GM18520 (cell line): ENCODE results near the gene PKLR.
"Not testable (repeated sequence)": the region's sequence is repeated elsewhere in the genome, so short reads cannot be mapped to it uniquely, and the experiment has no call there.

ENCODE experiments used
- ATAC-seq: cut with Tn5 transposase; IDR thresholded peaks from one replicate; pipeline ENCODE4 v1.9.1; 2021; ENCODE audit not compliant: unreplicated experiment

PKLR gene

DNA sequence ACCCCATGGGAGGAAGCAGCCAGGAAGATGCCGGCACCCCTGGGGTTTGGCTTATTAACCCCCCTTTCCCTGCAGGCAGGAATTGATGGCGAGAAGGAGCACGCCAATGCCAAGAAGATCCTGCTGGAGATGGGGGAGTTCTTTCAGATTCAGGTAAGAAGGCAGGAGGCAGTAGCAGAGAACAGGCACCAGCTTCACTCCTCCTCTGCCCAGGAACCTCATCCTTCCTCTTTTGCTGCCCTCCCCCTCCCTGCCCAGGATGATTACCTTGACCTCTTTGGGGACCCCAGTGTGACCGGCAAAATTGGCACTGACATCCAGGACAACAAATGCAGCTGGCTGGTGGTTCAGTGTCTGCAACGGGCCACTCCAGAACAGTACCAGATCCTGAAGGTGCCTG is 18.3 kb upstream of the PKLR start:
- ATAC-seq, result no peak

DNA sequence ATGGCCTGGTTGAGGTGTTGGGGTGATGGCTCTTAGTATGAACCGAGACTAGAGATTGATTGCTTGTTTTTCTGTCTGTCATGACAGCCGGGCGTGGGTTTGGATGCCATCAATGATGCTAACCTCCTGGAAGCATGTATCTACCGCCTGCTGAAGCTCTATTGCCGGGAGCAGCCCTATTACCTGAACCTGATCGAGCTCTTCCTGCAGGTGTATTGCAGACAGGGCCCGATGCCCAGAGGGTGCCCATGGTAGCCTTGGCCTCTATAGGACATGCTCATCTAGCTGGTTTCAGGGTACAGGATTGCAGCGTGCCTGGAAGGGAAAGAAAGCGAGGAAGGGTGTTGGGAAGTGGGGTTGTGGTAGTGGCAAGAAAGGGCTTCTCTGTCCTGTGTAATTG is 16.8 kb upstream of the PKLR start:
- ATAC-seq, result no peak

DNA sequence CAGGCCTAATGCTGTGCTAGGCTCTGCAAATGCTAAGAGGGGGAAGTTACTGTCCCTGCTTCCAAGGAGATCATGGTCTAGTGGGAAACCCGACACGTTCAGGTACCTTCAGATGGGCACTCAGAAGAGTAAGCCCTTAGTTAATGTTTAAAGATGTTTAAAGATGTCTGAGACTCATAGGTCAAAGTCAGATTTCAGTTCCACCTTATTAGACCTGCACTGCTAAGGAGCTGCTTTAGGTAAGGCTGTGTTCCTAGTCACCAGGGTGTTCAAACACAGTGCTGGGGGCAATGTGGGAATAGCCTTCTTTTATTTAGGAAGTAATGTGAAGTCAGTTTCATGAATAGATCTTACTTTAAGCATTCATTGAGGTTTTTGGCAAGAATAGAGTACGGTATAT is 15.7 kb upstream of the PKLR start:
- ATAC-seq, result no peak

DNA sequence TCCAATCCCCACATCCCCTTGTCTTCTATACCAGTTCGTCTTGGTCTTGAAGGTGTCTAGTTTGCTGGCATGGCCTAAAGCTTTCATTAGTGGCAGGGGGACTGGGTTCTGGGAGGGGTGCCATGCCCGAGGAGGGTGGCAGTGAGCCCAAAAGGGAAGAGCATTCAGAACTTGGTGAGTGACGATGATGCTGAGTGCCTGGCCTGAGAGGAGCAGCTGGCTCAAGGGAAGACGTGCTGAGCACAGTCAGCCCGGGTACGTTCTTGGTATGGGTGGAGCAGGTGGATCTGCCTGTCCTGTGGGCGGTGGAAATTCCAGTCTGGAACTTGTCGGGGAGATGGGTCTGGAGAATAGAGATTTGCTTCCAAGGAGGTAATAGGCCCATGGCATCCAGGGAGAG is 12.0 kb upstream of the PKLR start:
- no peak for ATAC-seq

DNA sequence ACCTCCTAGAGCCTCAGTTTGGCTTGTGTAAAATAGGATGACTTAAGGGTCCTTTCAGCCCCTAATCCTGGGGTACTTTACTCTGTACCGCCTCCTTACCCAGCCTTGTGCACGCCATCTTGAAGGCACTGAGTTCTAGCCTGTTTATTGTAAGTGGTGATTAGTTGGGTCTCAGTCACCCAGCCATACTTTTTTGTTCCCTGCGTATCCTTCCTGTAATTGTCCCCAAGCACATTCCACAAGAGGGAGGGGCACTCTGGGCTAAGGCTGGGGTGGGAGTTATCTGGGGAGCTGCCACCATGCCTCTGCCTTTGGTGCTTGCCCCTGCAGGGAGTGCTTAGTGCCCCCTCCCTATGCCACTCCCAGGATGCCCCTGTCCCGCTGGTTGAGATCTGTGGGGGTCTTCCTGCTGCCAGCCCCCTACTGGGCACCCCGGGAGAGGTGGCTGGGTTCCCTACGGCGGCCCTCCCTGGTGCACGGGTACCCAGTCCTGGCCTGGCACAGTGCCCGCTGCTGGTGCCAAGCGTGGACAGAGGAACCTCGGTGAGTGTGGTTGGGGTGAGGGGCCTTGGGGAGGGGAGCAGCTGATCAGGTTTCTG is 8.3 kb upstream of the PKLR start:
- ATAC-seq, result no peak

DNA sequence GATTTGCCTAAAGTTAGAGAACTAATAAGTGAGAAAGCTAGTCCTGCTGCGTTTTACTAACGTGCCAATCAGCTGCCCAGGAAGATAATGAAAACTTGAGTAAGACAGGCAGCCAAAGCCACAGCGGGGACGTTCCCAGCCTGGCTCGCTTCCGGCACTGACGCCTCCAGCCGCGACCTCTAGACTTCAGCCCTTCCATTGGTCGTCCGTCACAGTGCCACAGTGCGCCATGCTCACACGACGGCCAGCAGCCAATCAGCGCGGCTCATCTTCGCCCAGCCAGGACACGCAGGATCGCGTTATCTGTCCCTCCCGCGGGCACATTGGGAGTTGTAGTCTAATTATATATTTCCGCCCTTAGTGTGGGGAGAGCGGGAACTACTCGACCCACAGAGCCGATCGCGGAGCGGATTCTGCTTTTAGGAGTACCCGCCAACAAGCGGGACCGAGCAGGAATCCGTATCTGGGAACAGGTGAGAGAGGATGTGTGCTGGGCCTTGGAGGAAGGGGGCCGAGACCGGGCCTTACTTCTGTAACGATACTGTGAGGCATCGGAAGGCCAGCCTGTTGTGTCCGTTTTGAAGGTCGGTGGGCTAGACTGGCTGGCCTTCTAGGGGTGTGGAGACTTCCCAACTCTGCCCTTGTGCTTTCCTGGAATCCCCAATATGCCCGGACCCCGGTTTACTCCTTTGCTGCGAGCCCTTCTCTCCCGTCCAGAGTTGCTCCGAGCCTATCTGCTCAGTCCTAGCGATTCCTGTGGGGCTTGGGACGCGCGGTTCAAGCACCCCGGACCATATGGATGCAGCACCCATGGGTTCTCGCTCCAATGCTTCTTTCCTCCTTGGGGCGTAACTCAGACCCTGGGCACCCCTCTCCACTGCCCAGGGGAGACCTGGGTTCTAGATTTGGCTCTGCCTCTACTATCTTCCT is 7.5 kb upstream of the PKLR start, which contains the start of gene FDPS:
TSS of gene FDPS (plus strand) at position 374 of the 930 bp plus-strand sequence. CDS start 924 bp downstream, outside the sequence.
- ATAC-seq, result peak; percentile 96

DNA sequence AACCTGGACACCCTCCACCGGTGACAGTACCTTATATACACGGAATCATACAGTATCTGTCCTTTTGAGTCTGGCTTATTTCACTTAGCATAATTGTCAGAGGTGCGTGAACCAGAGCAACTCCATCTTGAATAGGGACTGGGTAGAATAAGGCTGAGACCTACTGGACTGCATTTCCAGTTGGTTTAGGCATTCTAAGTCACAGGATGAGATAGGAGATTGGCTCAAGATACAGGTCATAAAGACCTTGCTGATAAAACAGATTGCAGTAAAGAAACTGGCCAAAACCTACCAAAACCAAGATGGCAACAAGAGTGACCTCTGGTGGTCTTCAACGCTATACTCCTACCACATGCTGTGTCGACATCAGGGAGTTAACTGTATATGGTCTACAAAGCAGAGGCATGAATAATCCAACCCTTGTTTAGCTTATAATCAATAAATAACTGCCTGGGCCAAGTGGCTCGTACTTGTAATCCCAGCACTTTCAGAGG is 6.1 kb upstream of the PKLR start:
- ATAC-seq, result no peak

DNA sequence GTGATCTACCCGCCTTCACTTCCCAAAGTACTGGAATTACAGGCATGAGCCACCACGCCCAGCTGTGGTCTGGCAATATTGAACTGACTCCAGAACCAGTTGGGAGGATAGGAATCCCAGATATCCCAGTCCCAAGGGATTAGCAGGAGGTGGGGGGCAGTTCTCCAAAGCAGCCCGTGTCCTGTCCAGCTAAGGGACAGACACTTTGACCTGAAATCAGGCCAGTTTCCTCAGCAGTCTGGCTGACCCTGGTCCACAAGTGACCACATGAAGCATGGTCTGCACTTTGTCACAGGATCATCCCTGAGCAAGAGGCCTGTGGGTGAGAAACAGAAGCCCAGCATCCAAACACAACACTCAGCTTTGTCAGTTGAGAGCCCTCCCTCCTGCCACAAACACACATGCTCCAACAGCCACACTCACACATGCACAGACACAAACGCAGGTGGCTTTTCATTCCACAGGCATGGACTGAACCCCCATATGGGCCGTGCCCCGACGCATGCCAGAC is 4.7 kb upstream of the PKLR start:
- no peak for ATAC-seq

DNA sequence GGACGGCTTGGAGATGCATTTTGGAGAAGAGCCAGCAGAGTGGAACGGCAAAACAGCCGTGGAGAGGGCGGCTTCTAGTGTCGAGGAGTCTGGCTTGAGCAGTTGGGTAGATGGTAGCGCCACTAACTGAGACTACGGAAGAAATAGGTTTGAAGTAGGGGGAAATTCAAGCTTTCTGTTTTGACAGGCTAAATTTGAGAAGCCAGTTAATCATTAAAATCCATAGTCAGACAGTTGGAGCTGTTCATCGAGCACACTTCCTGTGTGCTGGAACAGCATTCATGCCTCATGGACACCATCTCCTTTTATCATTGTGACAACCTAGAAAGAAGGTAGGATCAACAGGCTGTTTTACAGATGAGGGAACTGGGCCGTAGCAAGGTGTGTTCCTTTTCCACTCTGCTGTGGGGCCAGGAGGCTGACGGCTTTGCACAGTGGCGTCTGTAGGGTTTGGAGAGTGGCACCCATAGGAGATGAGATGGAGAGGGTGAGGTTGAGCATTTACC is 3.4 kb upstream of the PKLR start:
- ATAC-seq, result no peak

DNA sequence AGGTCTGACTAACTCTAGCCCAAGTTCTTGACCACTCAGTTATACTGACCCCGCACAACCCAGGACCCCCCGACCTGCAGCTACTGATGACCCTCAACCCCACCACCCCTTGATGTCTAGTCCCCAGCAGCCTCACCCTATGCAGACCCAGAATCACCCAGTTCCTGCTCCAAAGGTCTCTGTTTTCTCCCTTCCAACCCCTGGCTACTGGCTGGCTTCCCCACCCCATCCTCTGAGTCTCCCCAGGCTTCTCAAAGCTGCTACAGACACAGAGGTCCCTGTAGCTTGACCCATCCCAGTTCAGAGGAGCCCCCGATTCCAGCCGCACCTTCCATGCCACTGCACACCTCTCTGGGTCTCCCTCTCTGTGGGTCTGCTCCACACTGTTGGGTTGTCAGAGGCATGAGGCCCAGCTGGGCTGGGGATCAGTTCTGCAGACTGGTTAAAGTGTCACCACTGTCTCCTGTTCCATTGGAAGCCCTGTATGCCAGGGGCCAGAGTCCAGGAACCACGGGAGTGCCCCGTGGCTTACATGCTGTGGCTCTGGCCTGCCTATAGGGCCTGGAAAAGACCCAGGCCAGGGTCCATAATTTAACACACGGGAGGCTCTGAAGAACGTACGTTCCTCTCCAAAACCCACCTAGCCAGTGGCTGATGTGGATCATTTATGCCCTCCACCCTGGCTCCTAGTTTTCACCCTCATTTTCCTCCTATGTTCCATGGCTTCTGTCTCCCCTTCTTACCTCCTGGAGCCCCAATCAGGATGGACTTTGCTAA is 497 bp downstream of the PKLR start:
- no peak for ATAC-seq

DNA sequence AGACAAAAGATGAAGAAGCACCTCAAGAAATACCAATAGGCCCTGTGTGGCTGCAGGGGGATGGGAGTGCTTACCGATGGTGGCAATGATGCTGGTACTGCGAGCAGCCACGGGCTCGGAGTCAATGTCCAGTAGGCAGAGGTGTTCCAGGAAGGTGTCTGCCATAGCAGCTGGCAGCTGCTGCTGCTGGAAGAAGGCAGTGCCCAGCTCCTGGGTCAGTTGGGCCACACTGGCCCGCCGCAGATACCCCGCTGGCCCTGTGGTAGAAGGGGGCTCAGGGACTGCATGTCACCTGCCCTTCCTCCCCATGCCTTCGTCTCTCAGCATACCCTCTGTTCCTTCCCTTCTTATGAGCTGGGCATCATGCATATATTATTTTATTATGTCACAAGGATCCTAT is 1.2 kb downstream of the PKLR start:
- ATAC-seq, result no peak

DNA sequence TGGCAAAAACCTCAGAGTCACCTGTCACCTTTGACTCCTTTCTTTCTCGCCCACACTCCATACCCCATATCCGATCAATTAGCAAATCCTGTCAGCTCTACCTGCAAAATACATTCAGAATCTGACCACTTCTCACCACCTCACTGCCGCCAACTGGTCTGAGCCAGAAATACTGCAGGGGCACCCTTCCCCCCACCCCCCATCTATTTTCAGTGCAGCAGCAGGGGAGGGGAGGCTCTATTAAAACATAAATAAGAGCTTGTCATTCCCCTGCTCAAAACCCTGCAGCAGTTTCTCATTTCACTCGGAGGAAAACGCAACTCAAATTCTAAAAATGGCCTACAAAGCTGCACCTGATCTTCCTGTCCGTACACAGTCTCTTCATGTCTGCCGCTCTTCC is 3.9 kb downstream of the PKLR start:
- ATAC-seq, result no peak

DNA sequence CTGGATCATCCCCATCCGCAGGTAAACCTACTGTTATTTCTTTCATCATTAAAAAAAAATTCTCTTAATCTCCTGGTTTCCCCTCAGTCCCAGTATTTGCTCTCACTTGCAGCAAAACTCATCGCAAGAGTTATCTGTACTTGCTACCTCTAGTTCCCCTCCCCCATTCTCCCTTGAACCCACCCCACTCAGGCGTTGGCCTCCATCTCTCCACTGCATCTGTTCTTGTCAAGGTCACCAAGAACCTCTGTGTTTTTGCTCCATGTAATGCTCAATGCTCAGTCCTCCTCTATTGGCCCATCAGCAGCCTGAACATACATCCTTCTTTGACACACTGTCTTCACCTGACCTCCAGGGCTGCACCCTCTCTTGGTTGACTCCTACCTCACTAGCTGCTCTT is 4.6 kb downstream of the PKLR start:
- ATAC-seq, result no peak

DNA sequence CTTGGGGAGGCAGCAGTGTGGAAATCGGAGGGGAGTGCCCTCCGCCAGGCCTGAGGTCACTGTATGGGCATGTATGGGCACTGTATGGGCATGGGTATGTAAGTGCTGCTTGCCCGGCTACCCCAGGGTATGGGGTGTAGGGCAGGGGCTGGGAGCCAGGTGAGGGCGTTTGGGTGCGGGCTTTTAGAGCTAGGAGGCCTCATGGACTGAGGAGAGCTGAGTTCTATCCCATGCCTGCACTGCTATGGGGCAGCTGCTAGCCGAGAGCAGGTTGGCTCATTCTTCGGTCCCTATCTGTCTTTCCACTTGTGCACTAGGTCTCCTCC is 5.3 kb downstream of the PKLR start:
- no peak for ATAC-seq

DNA sequence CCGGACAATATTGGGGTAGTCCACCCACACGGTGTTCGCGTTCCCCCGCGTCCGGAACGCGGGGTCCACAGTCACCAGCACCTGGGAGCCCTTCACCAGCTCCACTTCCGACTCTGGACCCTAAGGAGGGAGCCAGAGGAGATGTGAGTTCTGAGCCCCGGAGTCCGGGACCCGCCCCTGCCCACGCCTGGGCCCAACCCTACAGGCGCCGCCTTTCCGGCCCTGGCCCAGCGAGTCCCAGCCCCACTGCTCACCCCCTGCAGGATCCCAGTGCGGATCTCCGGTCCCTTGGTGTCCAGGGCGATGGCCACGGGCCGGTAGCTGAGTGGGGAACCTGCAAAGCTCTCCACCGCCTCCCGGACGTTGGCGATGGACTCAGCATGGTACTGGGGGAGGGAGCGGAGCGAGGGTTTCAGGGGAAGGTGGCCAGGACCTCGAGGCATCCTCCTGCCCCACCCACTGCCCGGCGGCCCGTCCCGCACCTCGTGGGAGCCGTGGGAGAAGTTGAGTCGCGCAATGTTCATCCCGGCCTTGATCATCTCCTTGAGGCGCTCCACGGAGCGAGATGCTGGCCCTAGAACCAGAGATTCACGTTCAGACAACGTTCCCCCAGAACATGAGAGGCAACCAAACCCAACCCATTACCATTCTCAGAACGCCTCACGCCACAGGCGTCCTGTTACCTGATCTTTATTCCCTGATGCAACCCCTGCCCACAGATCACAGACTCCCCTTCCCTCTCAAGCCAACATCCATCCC is 5.9 kb downstream of the PKLR start:
- no peak for ATAC-seq

DNA sequence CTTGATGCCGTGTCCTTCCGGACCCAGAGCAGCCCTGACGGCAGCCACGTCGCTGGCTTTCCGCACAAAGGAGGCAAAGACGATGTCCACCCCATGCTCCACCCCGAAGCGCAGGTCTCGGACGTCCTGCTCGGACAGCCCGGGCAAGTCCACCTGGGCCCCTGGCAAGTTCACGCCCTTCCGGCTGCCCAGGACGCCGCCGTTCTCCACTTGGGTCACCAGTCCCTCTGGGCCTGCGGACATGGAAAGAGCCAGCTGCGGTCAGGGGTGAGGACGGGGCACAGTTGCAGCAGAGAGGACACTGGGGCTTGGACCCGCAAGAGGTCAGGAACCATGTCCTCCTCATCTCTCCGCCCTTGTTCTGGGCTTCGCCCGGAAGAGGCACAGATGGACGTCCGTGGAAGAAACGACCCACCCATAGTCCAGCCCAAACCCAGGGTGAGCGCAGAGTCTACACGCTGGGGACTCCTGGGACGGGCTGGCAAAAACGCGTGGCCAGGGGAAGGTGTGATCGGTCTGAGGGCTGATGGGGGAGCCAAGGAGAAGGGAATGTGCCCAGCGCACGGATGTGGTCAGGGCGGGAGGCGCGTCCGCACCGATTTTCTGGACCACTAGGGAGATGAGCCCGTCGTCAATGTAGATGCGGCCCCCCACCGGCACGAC is 6.6 kb downstream of the PKLR start:
- ATAC-seq, result no peak

DNA sequence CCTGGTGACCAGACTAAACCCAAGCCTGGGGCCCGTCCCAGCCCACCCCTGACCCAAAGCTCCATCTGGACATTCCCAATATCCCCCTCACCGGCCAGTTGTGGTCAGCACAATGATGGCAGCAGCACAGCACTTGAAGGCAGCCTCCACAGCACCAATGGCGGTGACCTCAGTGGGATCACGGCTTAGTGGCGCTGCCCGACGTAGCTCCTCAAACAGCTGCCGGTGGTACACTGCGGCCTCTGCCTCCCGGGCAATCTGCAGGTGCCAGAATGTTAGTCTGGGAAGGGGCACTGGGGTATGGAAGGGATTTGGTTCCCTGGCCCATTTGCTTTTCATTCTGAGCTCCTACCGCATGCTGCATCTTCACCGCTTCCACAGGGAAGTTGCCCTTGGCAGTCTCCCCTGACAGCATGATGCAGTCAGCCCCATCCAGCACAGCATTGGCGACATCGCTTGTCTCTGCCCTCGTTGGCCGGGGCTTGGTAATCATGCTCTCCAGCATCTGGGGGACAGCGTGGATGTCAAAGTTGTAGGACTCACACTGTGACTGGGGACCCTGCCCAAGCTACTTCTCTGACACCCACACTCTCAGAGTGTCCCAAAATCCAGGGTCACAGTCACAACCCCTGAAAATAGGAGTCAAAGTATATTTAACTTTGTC is 8.0 kb downstream of the PKLR start:
- ATAC-seq, result no peak

DNA sequence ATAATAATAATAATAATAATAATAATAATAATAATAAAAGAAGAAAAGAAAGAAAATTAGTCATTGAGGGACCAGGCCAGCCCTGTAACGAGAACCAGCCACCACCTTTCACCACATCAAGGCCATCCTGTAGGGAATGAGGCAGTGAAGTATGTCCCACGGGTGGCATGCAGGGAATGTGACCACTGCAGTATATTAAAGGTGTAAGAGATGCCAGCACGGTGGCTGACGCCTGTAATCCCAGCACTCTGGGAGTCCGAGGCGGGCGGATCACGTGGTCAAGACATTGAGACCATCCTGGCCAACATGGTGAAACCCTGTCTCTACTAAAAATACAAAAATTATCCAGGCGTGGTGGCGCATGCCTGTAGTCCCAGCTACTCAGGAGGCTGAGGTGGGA is 10.2 kb downstream of the PKLR start:
- not testable (repeated sequence) for ATAC-seq

DNA sequence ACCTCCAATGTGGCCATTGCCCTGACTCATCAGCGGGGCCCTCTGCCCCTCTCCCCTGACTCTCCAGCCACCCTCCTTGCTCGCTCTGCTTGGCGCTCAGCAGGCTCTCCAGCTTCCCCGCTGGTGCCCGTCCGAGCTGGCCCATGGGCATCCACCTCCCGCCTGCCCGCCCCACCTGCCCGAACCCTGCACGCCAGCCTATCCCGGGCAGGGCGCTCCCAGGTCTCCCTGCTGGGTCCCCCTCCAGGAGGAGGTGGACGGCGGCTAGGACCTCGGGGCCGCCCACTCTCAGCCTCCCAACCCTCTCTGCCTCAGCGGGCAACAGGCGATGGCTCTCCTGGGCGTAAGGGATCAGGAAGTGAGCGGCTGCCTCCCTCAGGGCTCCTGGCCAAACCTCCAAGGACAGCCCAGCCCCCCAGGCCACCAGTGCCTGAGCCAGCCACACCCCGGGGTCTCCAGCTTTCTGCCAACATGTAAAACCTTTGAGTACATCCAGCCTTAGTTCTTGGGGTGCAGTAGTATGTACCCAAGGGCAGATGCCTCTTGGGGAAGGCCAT is 13.2 kb downstream of the PKLR start:
- no peak for ATAC-seq
